CD14-positive monocyte (primary cell): ENCODE results near the gene MPHOSPH6. TPM values are rescaled to one million over a fixed set of nuclear protein-coding genes. Genes with fewer than 3 reads are reported as not detected.

Experiments used
- DNase-seq, 3 donors: peaks; one replicate each; pipeline ENCODE4 v3.0.0-alpha.2; 2011 to 2022
- H2AFZ ChIP-seq: 2 replicates; pipeline ENCODE4 v1.6.0; 2012; ENCODE audit warnings: mild to moderate bottlenecking, low read depth, low read length, inconsistent platforms; ENCODE audit not compliant: insufficient read depth, poor library complexity, severe bottlenecking
- H3K27ac ChIP-seq, 2 donors: 1 replicate in 1 of 2; 2 replicates in 1 of 2; pipeline ENCODE4 v1.5.1; 2012 to 2013; ENCODE audit warnings: low read length in 2 of 2, control low read depth in 1 of 2, inconsistent platforms in 1 of 2, low read depth in 1 of 2, mild to moderate bottlenecking in 1 of 2
- H3K27me3 ChIP-seq, 2 donors: one replicate each; pipeline versions ENCODE4 v1.6.0 to v1.6.1; 2011 to 2013; ENCODE audit warnings: low read length in 2 of 2; ENCODE audit not compliant: control insufficient read depth in 2 of 2, insufficient read depth in 2 of 2
- H3K36me3 ChIP-seq, 2 donors: replicated peaks in 1 of 2; 1 replicate in 1 of 2; 2 replicates in 1 of 2; pipeline versions ENCODE4 v1.5.1 to v1.6.1; 2012 to 2013; ENCODE audit warnings: low read length in 2 of 2, control low read depth in 1 of 2, inconsistent platforms in 1 of 2, mild to moderate bottlenecking in 1 of 2; ENCODE audit not compliant: insufficient read depth in 2 of 2, control insufficient read depth in 1 of 2
- H3K4me1 ChIP-seq, 2 donors: 1 replicate in 1 of 2; 2 replicates in 1 of 2; pipeline versions ENCODE4 v1.5.1 to v1.6.1; 2012 to 2013; ENCODE audit warnings: low read length in 2 of 2, control low read depth in 1 of 2, inconsistent platforms in 1 of 2, mild to moderate bottlenecking in 1 of 2, moderate library complexity in 1 of 2; ENCODE audit not compliant: insufficient read depth in 2 of 2, control insufficient read depth in 1 of 2
- H3K4me2 ChIP-seq: replicated peaks from 2 replicates; pipeline ENCODE3; 2012; ENCODE audit warnings: low read length, moderate library complexity, mild to moderate bottlenecking; ENCODE audit not compliant: poor library complexity, severe bottlenecking; ENCODE audit errors: extremely low read depth
- H3K4me3 ChIP-seq, 3 experiments: fragments of 200-600 bp in 1 of 3; sonication (generic) in 1 of 3; replicated peaks in 1 of 3; 1 replicate in 2 of 3; 2 replicates in 1 of 3; pipeline ENCODE4 v1.5.1; 2011 to 2013; ENCODE audit warnings: low read length in 3 of 3, mild to moderate bottlenecking in 3 of 3, control low read depth in 2 of 3, low read depth in 2 of 3, inconsistent platforms in 1 of 3, moderate library complexity in 1 of 3
- H3K79me2 ChIP-seq: 2 replicates; pipeline ENCODE4 v1.6.0; 2012; ENCODE audit warnings: mild to moderate bottlenecking, control low read depth, inconsistent platforms, low read length, moderate library complexity; ENCODE audit not compliant: insufficient read depth
- H3K9ac ChIP-seq: 2 replicates; pipeline ENCODE4 v1.6.0; 2017; ENCODE audit warnings: low read length, mild to moderate bottlenecking; ENCODE audit not compliant: insufficient read depth, poor library complexity, severe bottlenecking
- H3K9me3 ChIP-seq, 2 donors: replicated peaks in 1 of 2; 1 replicate in 1 of 2; 2 replicates in 1 of 2; pipeline versions ENCODE4 v1.5.1 to v1.6.1; 2012 to 2013; ENCODE audit warnings: low read length in 2 of 2, control low read depth in 1 of 2; ENCODE audit not compliant: control insufficient read depth in 1 of 2, insufficient read depth in 1 of 2
- H4K20me1 ChIP-seq: 2 replicates; pipeline ENCODE4 v1.6.0; 2012; ENCODE audit warnings: mild to moderate bottlenecking, low read length, control low read depth, moderate library complexity; ENCODE audit not compliant: insufficient read depth
- H3K27ac Mint-ChIP-seq, 7 donors: one replicate each; pipeline ENCODE4 v1.8.0; 2020; ENCODE audit warnings: mild to moderate bottlenecking in 7 of 7, mixed read lengths in 7 of 7, moderate library complexity in 6 of 7, inconsistent platforms in 2 of 7
- H3K27me3 Mint-ChIP-seq, 3 donors: one replicate each; pipeline ENCODE4 v1.8.0; 2021 to 2022; ENCODE audit warnings: low read depth in 3 of 3, mild to moderate bottlenecking in 3 of 3, mixed read lengths in 3 of 3, moderate library complexity in 3 of 3, inconsistent platforms in 1 of 3
- H3K36me3 Mint-ChIP-seq, 2 donors: one replicate each; pipeline ENCODE4 v1.8.0; 2020; ENCODE audit warnings: mixed read lengths in 2 of 2, inconsistent platforms in 1 of 2, mild to moderate bottlenecking in 1 of 2
- H3K4me1 Mint-ChIP-seq: one replicate; pipeline ENCODE4 v1.8.0; 2020; ENCODE audit warnings: mild to moderate bottlenecking, mixed read lengths
- H3K4me3 Mint-ChIP-seq, 2 donors: one replicate each; pipeline ENCODE4 v1.8.0; 2020; ENCODE audit warnings: mild to moderate bottlenecking in 2 of 2, mixed read lengths in 2 of 2, moderate library complexity in 1 of 2
- H3K9me3 Mint-ChIP-seq, 7 donors: one replicate each; pipeline ENCODE4 v1.8.0; 2020 to 2022; ENCODE audit warnings: mixed read lengths in 7 of 7, mild to moderate bottlenecking in 6 of 7, moderate library complexity in 6 of 7, inconsistent platforms in 2 of 7
- WGBS: methylation state at CpG from one replicate; pipeline ENCODE4 v1.1.5; 2013; ENCODE audit warnings: missing lambda C conversion rate; ENCODE audit not compliant: insufficient coverage; 5-methylcytosine and 5-hydroxymethylcytosine counted together
- intact Hi-C, 2 donors: fragments of 100-400 bp; cut with micrococcal nuclease; formaldehyde crosslinking; loops; one replicate each; pipeline versions ENCODE4 v1.15.0 to v1.15.1; 2023
- polyA plus RNA-seq, 3 donors: library from polyadenylated mRNA; depleted of rRNA in 1 of 3; unstranded in 2 of 3; stranded (reverse) in 1 of 3; fragments of 300-500 nt in 2 of 3; fragments of >200 nt in 1 of 3; fragmentation: Illumina TruSeq in 2 of 3; gene quantifications; 1 replicate in 2 of 3; 2 replicates in 1 of 3; pipeline ENCODE4 v1.2.3, GENCODE V29; 2012 to 2021
- TF ChIP-seq, protein P1 (sequence below): fragments of 200-600 bp; IDR thresholded peaks from one replicate; pipeline ENCODE4 v1.8.0; 2022; ENCODE audit warnings: antibody characterized with exemption, mild to moderate bottlenecking

The MPHOSPH6 gene
- polyA plus RNA-seq, 3 donors = 8.6 to 37.6 (median 20.2) TPM

GRCh38 chr16:82203198-82203597, 33.2 kb upstream of the MPHOSPH6 start:
- H3K4me2 ChIP-seq = no peak overlapping the region
- peaks cover 2 to 11% (median 7%) of the 10 kb centered on the region in 7 donors for H3K9me3 Mint-ChIP-seq
- no peaks in the 10 kb centered on the region for H3K79me2 ChIP-seq
- no peaks in the 10 kb centered on the region for H3K9me3 ChIP-seq
- H3K27me3 ChIP-seq = no peaks in the 10 kb centered on the region
- no peaks in the 10 kb centered on the region for H3K36me3 ChIP-seq
- H3K27ac Mint-ChIP-seq = peak overlapping the region in 2 of 7 donors; percentile 27 to 62
- H3K27ac ChIP-seq = no peak overlapping the region
- peaks cover 3 to 12% (median 5%) of the 10 kb centered on the region in 3 donors for H3K27me3 Mint-ChIP-seq
- no peak overlapping the region for H3K4me3 Mint-ChIP-seq
- intact Hi-C loops = loop anchor here in 1 of 2 donors (5.0 kb wide), 1 partner anchor 46 kb away; no protein-coding TSS in a partner anchor
- no peaks in the 10 kb centered on the region for H3K36me3 Mint-ChIP-seq
- peaks cover 25% of the 10 kb centered on the region for H3K4me1 Mint-ChIP-seq
- H3K4me3 ChIP-seq = no peak overlapping the region
- H2AFZ ChIP-seq = no peak overlapping the region
- H3K4me1 ChIP-seq = no peaks in the 10 kb centered on the region
- TF ChIP-seq, protein P1, sequence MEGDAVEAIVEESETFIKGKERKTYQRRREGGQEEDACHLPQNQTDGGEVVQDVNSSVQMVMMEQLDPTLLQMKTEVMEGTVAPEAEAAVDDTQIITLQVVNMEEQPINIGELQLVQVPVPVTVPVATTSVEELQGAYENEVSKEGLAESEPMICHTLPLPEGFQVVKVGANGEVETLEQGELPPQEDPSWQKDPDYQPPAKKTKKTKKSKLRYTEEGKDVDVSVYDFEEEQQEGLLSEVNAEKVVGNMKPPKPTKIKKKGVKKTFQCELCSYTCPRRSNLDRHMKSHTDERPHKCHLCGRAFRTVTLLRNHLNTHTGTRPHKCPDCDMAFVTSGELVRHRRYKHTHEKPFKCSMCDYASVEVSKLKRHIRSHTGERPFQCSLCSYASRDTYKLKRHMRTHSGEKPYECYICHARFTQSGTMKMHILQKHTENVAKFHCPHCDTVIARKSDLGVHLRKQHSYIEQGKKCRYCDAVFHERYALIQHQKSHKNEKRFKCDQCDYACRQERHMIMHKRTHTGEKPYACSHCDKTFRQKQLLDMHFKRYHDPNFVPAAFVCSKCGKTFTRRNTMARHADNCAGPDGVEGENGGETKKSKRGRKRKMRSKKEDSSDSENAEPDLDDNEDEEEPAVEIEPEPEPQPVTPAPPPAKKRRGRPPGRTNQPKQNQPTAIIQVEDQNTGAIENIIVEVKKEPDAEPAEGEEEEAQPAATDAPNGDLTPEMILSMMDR = no peak
- no peak for DNase-seq
- no peaks in the 10 kb centered on the region for H4K20me1 ChIP-seq
- H3K9ac ChIP-seq = no peak overlapping the region

DNA sequence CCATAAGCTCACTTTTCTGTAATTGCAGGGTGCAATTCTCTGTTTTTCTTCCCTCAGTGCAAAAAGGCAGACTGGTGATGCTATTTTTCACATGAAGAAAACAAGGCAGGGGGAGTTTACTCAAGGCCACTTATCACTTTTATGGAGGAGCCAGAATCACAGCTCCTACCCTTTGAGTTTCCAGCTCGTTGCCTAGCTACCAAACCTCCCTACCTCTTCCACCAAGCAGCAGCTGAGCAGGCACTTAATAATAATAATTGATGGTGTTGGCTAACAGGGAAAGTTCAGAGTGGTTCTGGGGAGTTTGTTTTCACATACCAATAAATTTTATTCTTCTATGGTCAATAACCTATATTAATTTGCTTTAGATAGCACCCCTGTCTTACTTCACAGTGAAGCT, 31.9 kb upstream of the MPHOSPH6 start:
- Histone ChIP-seq H3K27ac (no peak overlapping the region), H3K79me2 (no peaks in the 10 kb centered on the region), H3K9me3 (no peaks in the 10 kb centered on the region), H3K4me1 (peaks cover 2 to 3% of the 10 kb centered on the region in 2 donors), H3K4me3 (no peak overlapping the region), H2AFZ (no peak overlapping the region), H3K9ac (no peak overlapping the region), H3K36me3 (no peaks in the 10 kb centered on the region), H3K4me2 (no peak overlapping the region), H4K20me1 (no peaks in the 10 kb centered on the region), H3K27me3 (no peaks in the 10 kb centered on the region)
- Mint-ChIP-seq H3K9me3 (peaks cover 0 to 9% (median 5%) of the 10 kb centered on the region in 7 donors), H3K4me1 (peaks cover 31% of the 10 kb centered on the region), H3K4me3 (no peak overlapping the region), H3K36me3 (peaks cover 3 to 8% of the 10 kb centered on the region in 2 donors), H3K27me3 (peaks cover 2 to 5% (median 2%) of the 10 kb centered on the region in 3 donors), H3K27ac (peak overlapping the region in 2 of 7 donors; percentile 8 to 70)
- WGBS = no CpG with 5 or more reads among the region's 1 CpG
- DNase-seq = no peak
- intact Hi-C loops = loop anchor here in 1 of 2 donors (5.0 kb wide), 1 partner anchor 45 kb away; no protein-coding TSS in a partner anchor
- TF ChIP-seq, protein P1 = no peak
